ENCODE results near the gene ATP5ME. TPM values are rescaled to one million over a fixed set of nuclear protein-coding genes. Genes with fewer than 3 reads are reported as not detected.

The ATP5ME gene
- total and polyA plus RNA-seq, 2 donors from 2014 or later, result 248 to 1,928 TPM

DNA sequence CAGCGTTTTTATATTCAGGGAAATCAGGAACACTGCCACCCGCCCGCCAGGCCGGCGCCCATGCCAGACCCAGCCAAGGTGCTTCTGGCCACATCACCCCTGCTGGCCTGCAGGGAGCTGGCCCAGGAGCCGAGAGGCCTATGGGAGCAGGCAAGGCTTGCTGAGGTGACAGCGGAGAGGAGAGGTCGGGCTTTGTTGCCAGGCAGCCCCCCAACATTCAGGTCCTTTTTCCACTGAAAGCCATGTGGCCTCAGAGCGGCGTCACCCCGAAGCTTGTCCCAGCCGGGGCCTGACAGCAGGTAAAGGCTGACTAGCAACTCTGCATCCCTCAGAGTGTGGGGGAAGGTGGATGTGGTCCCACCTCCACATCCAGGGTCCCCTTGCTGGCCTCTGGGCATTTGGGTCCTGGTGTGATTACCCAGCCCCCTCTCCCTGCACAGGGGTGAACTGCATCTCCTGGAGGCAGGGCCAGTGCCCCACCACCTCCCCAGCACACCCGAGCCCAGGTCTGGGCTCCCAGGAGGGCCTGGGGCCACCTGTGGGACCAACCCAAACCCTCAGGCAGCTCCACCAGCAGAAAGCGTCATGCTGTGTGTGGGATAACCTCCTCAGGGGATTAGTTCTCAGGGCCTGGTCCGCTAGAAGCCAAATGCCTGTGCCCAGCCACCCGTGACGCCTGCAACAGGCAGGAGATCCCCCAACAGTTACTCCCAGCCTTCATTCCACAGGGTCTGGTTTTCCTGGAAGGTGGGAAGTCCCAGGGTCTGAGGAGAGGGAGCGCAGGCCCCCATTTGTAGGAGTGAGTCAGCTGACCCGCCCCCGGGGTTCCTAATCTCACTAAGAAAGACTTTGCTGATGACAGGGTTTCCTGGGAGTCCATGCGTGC lies 49.1 kb downstream of the ATP5ME start, which contains the start of gene PDE6B:
TSS of gene PDE6B (plus strand) at position 869 of the 886 bp plus-strand sequence. CDS start 54 bp downstream, outside the sequence.
- Histone ChIP-seq H3K4me3 (ENCODE audit: low read length in 3 of 3) (no peak within 1 kb of the TSS), H3K36me3 (ENCODE audit: control insufficient read depth in 2 of 3, insufficient read depth in 3 of 3, low read length in 3 of 3) (no peaks in the 10 kb centered on the region), H3K9me3 (ENCODE audit: control insufficient read depth in 2 of 3, insufficient read depth in 1 of 3, low read length in 3 of 3) (no peaks in the 10 kb centered on the region), H3K4me1 (ENCODE audit: control insufficient read depth in 2 of 3, insufficient read depth in 2 of 3, low read depth in 1 of 3, low read length in 3 of 3) (peaks cover 0 to 4% (median 0%) of the 10 kb centered on the region in 3 donors), H3K9ac (ENCODE audit: low read length in 3 of 3) (no peak within 1 kb of the TSS), H3K27ac (ENCODE audit: low read depth in 2 of 2, low read length in 2 of 2) (no peak within 1 kb of the TSS), H3K27me3 (ENCODE audit: control insufficient read depth, insufficient read depth, low read length) (no peaks in the 10 kb centered on the region)
- FAIRE-seq, result no peak
- intact Hi-C loops (cut with DNase I), result no loop called here
- peak; percentile 80 to 94 (median 91) for DNase-seq
- TF ChIP-seq, protein P1, sequence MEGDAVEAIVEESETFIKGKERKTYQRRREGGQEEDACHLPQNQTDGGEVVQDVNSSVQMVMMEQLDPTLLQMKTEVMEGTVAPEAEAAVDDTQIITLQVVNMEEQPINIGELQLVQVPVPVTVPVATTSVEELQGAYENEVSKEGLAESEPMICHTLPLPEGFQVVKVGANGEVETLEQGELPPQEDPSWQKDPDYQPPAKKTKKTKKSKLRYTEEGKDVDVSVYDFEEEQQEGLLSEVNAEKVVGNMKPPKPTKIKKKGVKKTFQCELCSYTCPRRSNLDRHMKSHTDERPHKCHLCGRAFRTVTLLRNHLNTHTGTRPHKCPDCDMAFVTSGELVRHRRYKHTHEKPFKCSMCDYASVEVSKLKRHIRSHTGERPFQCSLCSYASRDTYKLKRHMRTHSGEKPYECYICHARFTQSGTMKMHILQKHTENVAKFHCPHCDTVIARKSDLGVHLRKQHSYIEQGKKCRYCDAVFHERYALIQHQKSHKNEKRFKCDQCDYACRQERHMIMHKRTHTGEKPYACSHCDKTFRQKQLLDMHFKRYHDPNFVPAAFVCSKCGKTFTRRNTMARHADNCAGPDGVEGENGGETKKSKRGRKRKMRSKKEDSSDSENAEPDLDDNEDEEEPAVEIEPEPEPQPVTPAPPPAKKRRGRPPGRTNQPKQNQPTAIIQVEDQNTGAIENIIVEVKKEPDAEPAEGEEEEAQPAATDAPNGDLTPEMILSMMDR (IDR thresholded peaks at IDR 0.05; ENCODE audit: borderline replicate concordance, extremely low read depth, insufficient read depth), result no peak

DNA sequence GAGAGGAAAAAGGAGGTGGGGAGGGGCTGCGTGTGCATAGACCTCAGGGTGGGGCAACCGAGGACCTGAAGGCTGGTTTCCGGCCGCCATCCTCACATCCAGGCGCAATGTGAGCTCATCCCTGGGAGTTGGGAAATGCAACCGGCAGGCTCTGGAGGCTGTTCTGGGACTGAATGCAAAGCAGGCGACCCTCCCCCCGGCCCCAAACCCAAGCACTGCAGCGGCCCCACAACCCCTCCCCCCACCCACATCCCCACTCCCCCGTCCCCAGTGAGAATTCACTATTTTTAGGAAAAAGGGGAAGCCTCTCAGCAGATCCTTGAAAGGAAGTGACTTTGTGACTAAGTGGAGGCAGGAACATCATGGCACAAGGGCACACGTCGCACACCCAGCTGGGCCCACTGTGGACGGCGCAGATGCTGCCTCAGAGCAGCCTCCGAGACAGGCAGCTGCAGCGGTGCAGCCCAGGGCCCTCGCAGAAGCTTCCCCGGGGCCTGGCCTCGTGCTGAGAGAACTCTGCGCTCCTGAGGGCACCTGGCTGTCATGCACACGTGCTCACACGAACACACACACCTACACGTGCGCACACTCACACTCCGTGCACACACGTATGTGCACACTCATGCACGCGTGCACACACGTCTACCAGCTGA lies 50.0 kb downstream of the ATP5ME start:
- intact Hi-C loops (cut with DNase I), result no loop called here
- no peak overlapping the region for H3K4me3 ChIP-seq (ENCODE audit: low read length in 3 of 3)
- no peaks in the 10 kb centered on the region for H3K9me3 ChIP-seq (ENCODE audit: control insufficient read depth in 2 of 3, insufficient read depth in 1 of 3, low read length in 3 of 3)
- FAIRE-seq, result no peak
- H3K36me3 ChIP-seq (ENCODE audit: control insufficient read depth in 2 of 3, insufficient read depth in 3 of 3, low read length in 3 of 3), result no peaks in the 10 kb centered on the region
- peak in 2 of 5 donors; percentile 9 to 34 for DNase-seq
- no peaks in the 10 kb centered on the region for H3K27me3 ChIP-seq (ENCODE audit: control insufficient read depth, insufficient read depth, low read length)
- TF ChIP-seq, protein P1 (IDR thresholded peaks at IDR 0.05; ENCODE audit: borderline replicate concordance, extremely low read depth, insufficient read depth), result no peak
- no peak overlapping the region for H3K9ac ChIP-seq (ENCODE audit: low read length in 3 of 3)
- H3K4me1 ChIP-seq (ENCODE audit: control insufficient read depth in 2 of 3, insufficient read depth in 2 of 3, low read depth in 1 of 3, low read length in 3 of 3), result peaks cover 0 to 4% (median 0%) of the 10 kb centered on the region in 3 donors
- H3K27ac ChIP-seq (ENCODE audit: low read depth in 2 of 2, low read length in 2 of 2), result no peak overlapping the region

DNA sequence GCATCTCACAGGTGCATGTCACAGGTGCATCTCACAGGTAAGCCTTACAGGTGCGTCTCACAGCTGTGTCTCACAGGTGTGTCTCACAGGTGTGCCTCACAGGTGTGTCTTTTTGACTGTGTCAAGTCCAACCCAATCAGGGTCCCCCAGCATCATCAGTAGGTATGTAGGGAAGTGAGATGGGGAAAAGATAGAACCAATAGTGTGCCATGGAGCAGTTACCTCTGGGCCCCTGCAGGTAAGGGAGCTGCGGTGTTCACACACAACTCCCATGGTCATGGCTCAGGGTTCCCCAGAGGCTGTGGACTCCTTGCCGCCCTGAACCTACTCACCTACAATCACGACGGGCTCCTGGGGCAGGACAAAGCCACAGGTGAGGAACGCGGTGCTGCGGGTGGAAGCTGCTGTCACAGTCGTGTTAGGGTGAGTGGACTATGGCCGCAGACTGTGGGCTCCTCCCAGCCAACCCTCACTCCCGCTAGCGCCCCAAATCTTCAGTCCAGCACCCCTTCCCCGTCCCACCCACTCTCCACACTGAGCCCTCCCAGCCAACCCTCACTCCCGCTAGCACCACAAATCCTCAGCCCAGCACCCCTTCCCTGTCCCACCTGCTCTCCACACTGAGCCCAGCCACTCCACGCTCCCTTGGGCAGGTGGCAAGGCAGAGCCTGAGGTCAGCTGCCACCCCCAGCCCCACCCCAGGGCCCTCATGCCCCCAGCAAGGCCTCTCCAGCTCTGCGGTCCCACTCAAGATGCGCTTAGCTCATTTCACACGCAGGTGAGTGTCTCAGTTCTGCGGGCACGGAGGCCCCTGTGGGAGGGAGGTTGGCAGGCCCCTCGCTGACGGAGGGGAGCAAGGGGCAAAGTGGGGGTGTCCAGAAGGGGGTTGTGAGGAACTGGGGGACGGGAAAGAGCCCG lies 50.8 kb downstream of the ATP5ME start:
- intact Hi-C loops (cut with DNase I), result no loop called here
- FAIRE-seq (no peak), DNase-seq (peak in 3 of 5 donors; percentile 5 to 57 (median 34))
- peaks cover 0 to 4% (median 0%) of the 10 kb centered on the region in 3 donors for H3K4me1 ChIP-seq (ENCODE audit: control insufficient read depth in 2 of 3, insufficient read depth in 2 of 3, low read depth in 1 of 3, low read length in 3 of 3)
- no peaks in the 10 kb centered on the region for H3K36me3 ChIP-seq (ENCODE audit: control insufficient read depth in 2 of 3, insufficient read depth in 3 of 3, low read length in 3 of 3)
- no peak overlapping the region for H3K4me3 ChIP-seq (ENCODE audit: low read length in 3 of 3)
- no peak overlapping the region for H3K9ac ChIP-seq (ENCODE audit: low read length in 3 of 3)
- no peak overlapping the region for H3K27ac ChIP-seq (ENCODE audit: low read depth in 2 of 2, low read length in 2 of 2)
- H3K9me3 ChIP-seq (ENCODE audit: control insufficient read depth in 2 of 3, insufficient read depth in 1 of 3, low read length in 3 of 3), result no peaks in the 10 kb centered on the region
- TF ChIP-seq, protein P1 (IDR thresholded peaks at IDR 0.05; ENCODE audit: borderline replicate concordance, extremely low read depth, insufficient read depth), result no peak
- H3K27me3 ChIP-seq (ENCODE audit: control insufficient read depth, insufficient read depth, low read length), result no peaks in the 10 kb centered on the region

Other genes starting within 250 kb of the ATP5ME start
- 33.3 TPM for gene ZNF721, start 175.1 kb downstream of the ATP5ME start, total RNA-seq
- gene ZNF721, start 175.1 kb downstream of the ATP5ME start, polyA plus RNA-seq (ENCODE audit: insufficient read depth, low read depth, low replicate concordance), result 9.2 TPM
- gene PIGG, start 175.1 kb downstream of the ATP5ME start, total RNA-seq, result 67.9 TPM
- gene PIGG, start 175.1 kb downstream of the ATP5ME start, polyA plus RNA-seq (ENCODE audit: insufficient read depth, low read depth, low replicate concordance), result 37.8 TPM
- not detected for gene TMEM271, start 98.0 kb downstream of the ATP5ME start, total RNA-seq
- gene TMEM271, start 98.0 kb downstream of the ATP5ME start, polyA plus RNA-seq (ENCODE audit: insufficient read depth, low read depth, low replicate concordance), result not detected
- gene PDE6B, start 48.7 kb downstream of the ATP5ME start, total RNA-seq, result 10.7 TPM
- gene PDE6B, start 48.7 kb downstream of the ATP5ME start, polyA plus RNA-seq (ENCODE audit: insufficient read depth, low read depth, low replicate concordance), result 10.8 TPM
- gene MYL5, start 266 bp upstream of the ATP5ME start, total RNA-seq, result 17.9 TPM
- 29.6 TPM for gene MYL5, start 266 bp upstream of the ATP5ME start, polyA plus RNA-seq (ENCODE audit: insufficient read depth, low read depth, low replicate concordance)
- gene SLC49A3, start 14.9 kb upstream of the ATP5ME start, total RNA-seq, result 18.2 TPM
- 12.6 TPM for gene SLC49A3, start 14.9 kb upstream of the ATP5ME start, polyA plus RNA-seq (ENCODE audit: insufficient read depth, low read depth, low replicate concordance)
- 59.6 TPM for gene PCGF3, start 31.6 kb upstream of the ATP5ME start, total RNA-seq
- gene PCGF3, start 31.6 kb upstream of the ATP5ME start, polyA plus RNA-seq (ENCODE audit: insufficient read depth, low read depth, low replicate concordance), result 21.7 TPM
- 10.2 TPM for gene CPLX1, start 151.9 kb upstream of the ATP5ME start, total RNA-seq
- gene CPLX1, start 151.9 kb upstream of the ATP5ME start, polyA plus RNA-seq (ENCODE audit: insufficient read depth, low read depth, low replicate concordance), result 3.9 TPM

Data from kidney (tissue), 14 donors.